H1 (cell line): ENCODE data around the gene RAB40A. TPM values are rescaled to one million over a fixed set of nuclear protein-coding genes. Genes with fewer than 3 reads are reported as not detected.

Experiments used
- CTCF ChIP-seq, 3 experiments: IDR thresholded peaks; 1 replicate in 2 of 3; 2 replicates in 1 of 3; pipeline versions ENCODE4 v1.5.1 to v1.6.1; 2011; ENCODE audit warnings: low read length in 3 of 3, mild to moderate bottlenecking in 3 of 3, inconsistent platforms in 2 of 3, low read depth in 1 of 3, moderate library complexity in 1 of 3; ENCODE audit not compliant: insufficient read depth in 1 of 3; ENCODE audit errors: control extremely low read depth in 1 of 3
- polyA plus RNA-seq, 7 experiments: library from polyadenylated mRNA; depleted of rRNA in 3 of 7; stranded (reverse) in 5 of 7; unstranded in 2 of 7; fragments of >200 nt in 5 of 7; fragments of 200-250 nt in 2 of 7; gene quantifications; 1 replicate in 5 of 7; 2 replicates in 1 of 7; 4 replicates in 1 of 7; pipeline versions ENCODE4 v1.2.1 to v1.2.3, GENCODE V29; 2011 to 2013; ENCODE audit warnings: missing spikeins in 2 of 7, mixed read lengths in 2 of 7
- total RNA-seq: library from RNA; stranded (reverse); fragmentation: NEBNext Ultra II Directional; extraction: Animal tissue kit (Norgen Biotek cat#: 25700); gene quantifications from 2 replicates; pipeline ENCODE4 v1.2.1, GENCODE V29; 2021

RAB40A gene
- total and polyA plus RNA-seq, 2 of the 8 experiments (the other 6 are each of a cell fraction or from before 2014, with no cell fraction given): 0.09 to 0.21 TPM

- TF ChIP-seq CTCF (IDR thresholded peaks at IDR 0.05; ENCODE audit: control extremely low read depth in 1 of 3, insufficient read depth in 1 of 3, low read depth in 1 of 3, low read length in 3 of 3): no peak
These were observed 30.5 kb downstream of the RAB40A start (continued) for GRCh38 chrX:103488794-103489193.
